GM21390 (cell line): ENCODE data around the gene HLA-F.

Experiments
- ATAC-seq: cut with Tn5 transposase; IDR thresholded peaks from one replicate; pipeline ENCODE4 v1.9.1; 2021; ENCODE audit not compliant: unreplicated experiment

The HLA-F gene

DNA sequence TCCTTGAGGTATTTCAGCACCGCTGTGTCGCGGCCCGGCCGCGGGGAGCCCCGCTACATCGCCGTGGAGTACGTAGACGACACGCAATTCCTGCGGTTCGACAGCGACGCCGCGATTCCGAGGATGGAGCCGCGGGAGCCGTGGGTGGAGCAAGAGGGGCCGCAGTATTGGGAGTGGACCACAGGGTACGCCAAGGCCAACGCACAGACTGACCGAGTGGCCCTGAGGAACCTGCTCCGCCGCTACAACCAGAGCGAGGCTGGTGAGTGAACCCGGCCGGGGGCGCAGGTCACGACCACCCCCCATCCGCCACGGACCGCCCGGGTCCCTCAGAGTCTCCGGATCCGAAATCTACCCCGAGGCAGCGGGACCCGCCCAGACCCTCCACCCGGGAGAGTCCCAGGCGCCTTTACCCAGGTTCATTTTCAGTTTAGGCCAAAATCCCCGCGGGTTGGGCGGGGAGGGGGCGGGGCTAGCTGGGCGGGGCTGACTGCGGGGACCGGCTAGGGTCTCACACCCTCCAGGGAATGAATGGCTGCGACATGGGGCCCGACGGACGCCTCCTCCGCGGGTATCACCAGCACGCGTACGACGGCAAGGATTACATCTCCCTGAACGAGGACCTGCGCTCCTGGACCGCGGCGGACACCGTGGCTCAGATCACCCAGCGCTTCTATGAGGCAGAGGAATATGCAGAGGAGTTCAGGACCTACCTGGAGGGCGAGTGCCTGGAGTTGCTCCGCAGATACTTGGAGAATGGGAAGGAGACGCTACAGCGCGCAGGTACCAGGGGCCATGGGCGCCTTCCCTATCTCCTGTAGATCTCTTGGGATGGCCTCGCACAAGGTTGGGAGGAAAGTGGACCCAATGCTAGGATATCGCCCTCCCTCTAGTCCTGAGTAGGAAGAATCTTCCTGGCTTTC, 693 bp downstream of the HLA-F start:
- peak; percentile 34 for ATAC-seq

- no peak for ATAC-seq
Measured at GRCh38 chr6:29724937-29725869, 2.0 kb downstream of the HLA-F start.

DNA sequence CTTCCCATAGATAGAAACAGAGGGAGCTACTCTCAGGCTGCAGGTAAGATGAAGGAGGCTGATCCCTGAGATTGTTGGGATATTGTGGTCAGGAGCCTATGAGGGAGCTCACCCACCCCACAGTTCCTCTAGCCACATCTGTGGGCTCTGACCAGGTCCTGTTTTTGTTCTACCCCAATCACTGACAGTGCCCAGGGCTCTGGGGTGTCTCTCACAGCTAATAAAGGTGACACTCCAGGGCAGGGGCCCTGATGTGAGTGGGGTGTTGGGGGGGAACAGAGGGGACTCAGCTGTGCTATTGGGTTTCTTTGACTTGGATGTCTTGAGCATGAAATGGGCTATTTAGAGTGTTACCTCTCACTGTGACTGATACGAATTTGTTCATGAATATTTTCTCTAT, 2.8 kb downstream of the HLA-F start:
- ATAC-seq, result no peak

- no peak for ATAC-seq
Measured at GRCh38 chr6:29726571-29727194, 3.4 kb downstream of the HLA-F start.

GRCh38 chr6:29727637-29728036, 4.4 kb downstream of the HLA-F start:
- no peak for ATAC-seq

GRCh38 chr6:29728173-29728874, 5.1 kb downstream of the HLA-F start:
- ATAC-seq, result no peak

- no peak for ATAC-seq
Measured at GRCh38 chr6:29728875-29729270, 5.6 kb downstream of the HLA-F start.

DNA sequence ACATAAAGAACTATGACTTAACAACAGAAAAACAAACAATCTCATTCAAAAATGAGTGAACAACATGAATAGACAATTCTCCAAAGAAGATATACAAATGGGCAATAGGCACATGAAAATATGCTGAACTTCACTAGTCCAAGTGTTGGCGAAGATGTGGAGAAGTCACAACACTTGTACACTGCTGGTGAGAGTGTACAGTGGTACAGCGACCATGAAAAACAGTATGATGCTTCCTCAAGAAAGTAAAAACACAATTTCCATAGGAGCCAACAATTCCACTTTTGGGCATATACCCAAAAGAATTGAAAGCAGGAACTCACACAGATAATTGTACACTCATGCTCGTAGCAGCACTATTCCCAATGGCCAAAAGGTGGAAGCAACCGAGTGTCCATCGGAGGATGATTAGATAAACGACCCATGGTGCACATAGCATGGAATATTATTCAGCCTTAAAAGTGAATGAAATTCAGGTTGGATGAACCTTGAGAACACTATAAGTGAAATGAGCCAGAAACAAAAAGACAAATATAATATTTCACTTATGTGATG, 6.6 kb downstream of the HLA-F start:
- no peak for ATAC-seq

DNA sequence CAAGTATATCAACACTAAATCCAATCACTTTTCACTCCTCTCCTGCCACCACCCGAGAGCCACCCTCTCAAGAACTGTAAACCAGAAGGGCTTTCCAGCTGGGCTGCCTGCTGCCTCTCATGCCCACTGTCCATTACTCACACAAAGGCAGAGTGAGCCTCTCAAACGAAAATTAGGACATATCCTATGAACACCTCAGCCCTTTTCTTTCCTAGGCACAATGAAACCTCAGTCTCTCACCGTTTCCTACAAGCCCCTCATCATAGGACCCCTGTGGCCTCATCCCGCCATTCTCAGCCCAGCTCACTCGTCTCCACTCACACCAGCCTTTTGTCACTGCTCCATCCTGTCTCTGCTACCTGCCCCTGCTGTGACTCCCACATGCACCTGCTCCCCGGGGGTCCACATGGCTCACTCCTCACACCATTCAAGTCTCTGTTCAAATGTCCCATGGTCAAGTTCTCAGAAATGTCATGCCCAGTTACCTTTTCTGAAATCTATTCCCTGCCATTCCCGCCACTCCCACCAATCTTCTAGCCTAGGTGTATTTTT, 7.4 kb downstream of the HLA-F start:
- ATAC-seq, result no peak

DNA sequence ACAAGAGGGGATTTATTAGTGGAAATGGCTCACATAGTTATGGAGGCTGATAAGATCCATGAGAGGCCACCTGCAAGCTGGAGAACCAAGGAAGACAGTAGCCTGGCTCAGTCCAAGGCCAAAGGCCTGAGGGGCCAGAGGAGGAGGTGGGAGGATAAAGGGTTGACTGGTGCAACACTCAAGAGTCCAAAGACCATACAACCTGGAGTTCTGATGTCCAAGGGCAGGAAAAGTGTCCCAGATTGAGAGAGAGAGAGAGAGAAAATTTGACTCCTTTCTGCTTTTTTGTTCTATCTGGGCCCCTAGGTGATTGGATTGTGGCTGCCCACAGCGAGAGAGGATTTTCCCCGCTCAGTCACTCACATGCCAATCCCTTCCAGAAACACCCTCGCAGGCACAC, 8.0 kb downstream of the HLA-F start:
- ATAC-seq, result no peak

DNA sequence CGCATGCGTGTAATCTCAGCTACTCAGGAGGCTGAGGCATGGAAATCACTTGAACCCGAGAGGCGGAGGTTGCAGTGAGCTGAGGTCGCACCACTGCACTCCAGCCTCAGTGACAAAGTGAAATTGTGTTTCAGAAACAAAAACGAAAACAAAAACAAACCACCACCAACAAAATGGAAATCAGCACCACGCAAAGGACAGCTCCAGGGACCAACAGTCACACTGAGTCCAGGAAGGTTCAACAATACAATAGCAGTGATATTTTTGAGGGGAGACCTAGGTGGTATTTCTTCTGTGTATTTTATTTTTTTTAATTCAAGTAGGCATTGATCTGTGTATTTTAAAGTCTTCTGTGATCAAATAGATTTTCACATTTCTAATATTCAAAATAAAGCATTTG, 9.8 kb downstream of the HLA-F start:
- ATAC-seq, result no peak

GRCh38 chr6:29734046-29735018, 11.1 kb downstream of the HLA-F start:
- no peak for ATAC-seq

DNA sequence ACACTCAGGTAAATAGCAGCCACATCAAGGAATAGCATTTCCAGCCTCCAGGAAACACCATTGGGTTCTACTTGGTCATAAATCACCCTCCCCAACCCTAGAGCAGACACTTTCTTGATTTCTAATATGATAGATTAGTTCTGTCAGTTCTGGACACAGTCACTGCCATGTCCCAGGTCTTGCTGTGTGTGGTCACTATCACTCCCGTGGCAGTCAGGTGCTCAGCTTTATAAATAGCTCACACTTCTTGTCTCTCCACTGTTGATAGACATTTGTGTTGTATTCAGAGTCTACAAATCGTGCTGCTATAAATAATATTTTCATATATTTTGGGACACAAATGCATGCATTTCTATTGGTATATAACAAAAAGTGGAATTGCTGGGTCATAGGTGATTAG, 13.3 kb downstream of the HLA-F start:
- no peak for ATAC-seq

DNA sequence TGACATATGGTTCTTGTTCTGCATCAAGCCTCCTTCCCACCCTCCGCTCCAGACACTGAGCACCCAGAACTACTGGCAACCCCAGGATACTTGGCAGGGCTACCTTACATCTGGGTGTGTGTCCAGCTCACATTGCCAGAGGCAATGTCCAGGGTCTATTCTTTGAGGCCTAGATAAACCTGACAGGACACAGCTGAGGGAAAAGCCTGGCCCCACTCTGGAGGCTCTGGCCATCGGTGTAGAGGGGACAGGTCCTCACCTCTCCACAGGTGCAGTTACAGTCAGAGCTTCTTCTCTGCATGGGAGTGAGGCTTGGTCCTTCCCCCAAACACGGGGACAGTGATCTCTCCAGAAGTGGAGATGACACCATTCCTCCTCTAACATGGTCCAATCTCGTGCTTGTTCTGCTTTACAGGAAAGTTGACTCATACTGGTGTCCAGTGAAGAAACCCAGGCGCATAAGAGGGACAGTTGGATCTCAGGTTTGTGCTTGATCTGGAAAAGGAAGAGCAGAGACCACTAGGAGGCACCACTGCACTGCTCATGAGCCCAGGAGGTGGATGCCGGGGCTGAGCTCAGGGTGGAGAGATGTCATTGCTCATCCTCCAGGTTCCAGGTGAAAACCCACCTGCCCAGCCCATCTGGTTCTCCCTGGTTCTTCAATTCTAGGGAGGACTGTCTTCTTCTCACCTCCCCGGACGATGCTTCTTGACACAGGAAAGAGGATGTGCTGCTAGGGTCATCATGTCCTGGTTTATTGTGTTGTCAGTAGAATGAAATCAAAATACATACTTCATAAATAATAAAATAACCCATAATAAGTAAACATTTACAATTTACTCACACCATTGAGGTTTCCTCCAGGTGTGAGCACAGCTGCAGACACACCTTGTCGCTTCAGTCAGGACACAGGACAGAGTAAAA, 14.7 kb downstream of the HLA-F start:
- ATAC-seq, result no peak

DNA sequence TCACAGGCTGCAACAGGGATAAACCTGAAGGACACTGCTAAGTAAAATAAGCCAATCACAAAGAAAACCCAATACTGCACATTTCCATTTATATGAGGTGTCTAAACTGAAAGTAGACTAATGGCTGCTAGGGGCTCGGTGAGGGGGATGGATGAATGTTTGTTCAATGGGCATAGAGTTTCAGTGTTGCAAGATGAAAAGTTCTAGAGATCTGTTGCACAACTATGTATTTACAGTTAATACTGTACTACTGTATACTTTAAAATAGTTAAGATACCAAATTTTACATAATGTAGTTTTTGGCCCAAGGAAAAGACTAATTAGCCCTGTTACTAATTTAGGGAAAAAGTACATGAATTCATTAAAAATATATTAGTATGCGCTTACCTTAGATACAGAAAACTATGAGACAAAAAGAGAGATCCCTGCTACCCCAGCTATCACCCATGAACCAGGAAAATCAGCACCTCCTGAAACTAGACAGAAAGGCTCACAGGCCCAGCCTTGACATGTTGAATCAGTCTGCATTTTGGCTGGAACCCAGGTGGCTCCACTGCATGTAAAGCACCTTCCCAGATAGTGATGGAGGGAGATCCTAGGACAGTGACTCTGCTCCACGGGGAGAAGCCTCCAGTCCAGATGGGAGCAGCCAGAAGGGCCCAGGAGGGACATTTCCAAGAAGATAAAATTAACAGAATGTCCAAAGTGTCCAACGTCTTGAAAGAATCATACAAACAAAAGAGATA, 16.1 kb downstream of the HLA-F start:
- ATAC-seq, result no peak

GRCh38 chr6:29739882-29740261, 16.6 kb downstream of the HLA-F start:
- no peak for ATAC-seq

GRCh38 chr6:29741592-29741991, 18.4 kb downstream of the HLA-F start:
- ATAC-seq, result no peak
